K562 (cell line): ENCODE results near the gene RPL36AL. TPM values are rescaled to one million over a fixed set of nuclear protein-coding genes. Genes with fewer than 3 reads are reported as not detected.

Experiments
- BRD4 ChIP-seq: fragments of 200-600 bp; sonication (generic); IDR thresholded peaks from 2 replicates; pipeline ENCODE4 v1.6.1; 2017; ENCODE audit warnings: inconsistent platforms
- CXXC5 ChIP-seq: fragments of 250-450 bp; sonication (Bioruptor Pico); IDR thresholded peaks from 2 replicates; pipeline ENCODE4 v1.8.0; 2022; ENCODE audit warnings: inconsistent platforms, mild to moderate bottlenecking, moderate library complexity
- EGR1 ChIP-seq: fragments of 450-650 bp; conservative IDR thresholded peaks from 2 replicates; pipeline ENCODE4 v1.6.1; 2017; ENCODE audit warnings: mild to moderate bottlenecking
- EP400 ChIP-seq: fragments of 450-650 bp; IDR thresholded peaks from 2 replicates; pipeline ENCODE4 v1.6.1; 2017; ENCODE audit warnings: antibody characterized with exemption, mild to moderate bottlenecking, moderate library complexity
- FOS ChIP-seq: IDR thresholded peaks from 3 replicates; pipeline ENCODE4 v1.6.1; 2011; ENCODE audit not compliant: insufficient read length; ENCODE audit errors: extremely low read depth
- FOXK2 ChIP-seq, 2 experiments: fragments of 450-650 bp; IDR thresholded peaks in 1 of 2; conservative IDR thresholded peaks in 1 of 2; 2 replicates each; pipeline ENCODE4 v1.6.1; 2016; ENCODE audit warnings: low read depth in 2 of 2, mild to moderate bottlenecking in 1 of 2
- GATAD2B ChIP-seq: fragments of 450-650 bp; IDR thresholded peaks from 2 replicates; pipeline ENCODE4 v1.6.1; 2017; ENCODE audit warnings: mild to moderate bottlenecking, borderline replicate concordance
- HCFC1 ChIP-seq: IDR thresholded peaks from 2 replicates; pipeline ENCODE4 v1.6.1; 2012; ENCODE audit warnings: low read depth, low read length, improper control_type of control experiment
- HDAC3 ChIP-seq: fragments of 450-650 bp; IDR thresholded peaks from 2 replicates; pipeline ENCODE4 v1.6.1; 2018; ENCODE audit warnings: borderline replicate concordance, mild to moderate bottlenecking, moderate library complexity; ENCODE audit not compliant: partially characterized antibody
- HNRNPK ChIP-seq: fragments of 200-400 bp; formaldehyde crosslinking; IDR thresholded peaks from one replicate; pipeline ENCODE4 v1.6.1; 2018; ENCODE audit warnings: mild to moderate bottlenecking, low read depth, low read length; ENCODE audit not compliant: poor library complexity, severe bottlenecking
- MAX ChIP-seq: sonication (generic); formaldehyde crosslinking; IDR thresholded peaks from 2 replicates; pipeline ENCODE4 v1.9.0; 2022; ENCODE audit warnings: mild to moderate bottlenecking, missing genetic modification reagents
- MTA1 ChIP-seq: fragments of 450-650 bp; IDR thresholded peaks from 2 replicates; pipeline ENCODE4 v1.6.1; 2017; ENCODE audit warnings: borderline replicate concordance
- NKRF ChIP-seq: fragments of 450-650 bp; IDR thresholded peaks from 2 replicates; pipeline ENCODE4 v1.6.1; 2016; ENCODE audit warnings: borderline replicate concordance
- SP1 ChIP-seq: sonication (generic); formaldehyde crosslinking; IDR thresholded peaks from 2 replicates; pipeline ENCODE4 v1.8.1; 2022; ENCODE audit warnings: mild to moderate bottlenecking, missing genetic modification reagents
- TAF9B ChIP-seq: fragments of 450-650 bp; IDR thresholded peaks from 2 replicates; pipeline ENCODE4 v1.6.1; 2018; ENCODE audit warnings: mild to moderate bottlenecking; ENCODE audit not compliant: partially characterized antibody
- TBL1XR1 ChIP-seq, 2 experiments: IDR thresholded peaks; 2 replicates each; pipeline ENCODE4 v1.6.1; 2012; ENCODE audit warnings: improper control_type of control experiment in 2 of 2, low read length in 2 of 2, mild to moderate bottlenecking in 1 of 2
- ZBTB9 ChIP-seq: fragments of 450-650 bp; formaldehyde crosslinking; IDR thresholded peaks from 2 replicates; pipeline ENCODE4 v1.4.0; 2020; ENCODE audit warnings: mild to moderate bottlenecking, moderate library complexity
- polyA plus RNA-seq, 8 experiments: library from polyadenylated mRNA; depleted of rRNA in 4 of 8; stranded (reverse) in 5 of 8; unstranded in 3 of 8; fragments of >200 nt; fragmentation: Nextera tagmentation in 2 of 8; fragmentation: Illumina TruSeq in 1 of 8; extraction: Ambion mirVana in 2 of 8; extraction: Trizol in 1 of 8; gene quantifications; 2 replicates each; pipeline versions ENCODE4 v1.2.1 to v1.2.3, GENCODE V29; 2011 to 2014; ENCODE audit warnings: inconsistent platforms in 1 of 8, missing spikeins in 1 of 8
- total RNA-seq, 7 experiments: library from RNA; depleted of rRNA in 6 of 7; stranded (reverse); fragments of >200 nt in 6 of 7; fragmentation: Illumina TruSeq in 2 of 7; extraction: Trizol in 2 of 7; gene quantifications; 2 replicates each; pipeline versions ENCODE4 v1.2.1 to v1.2.3, GENCODE V29; 2011 to 2021; ENCODE audit warnings: low replicate concordance in 1 of 7

RPL36AL gene
- total and polyA plus RNA-seq, 9 of the 15 experiments (the other 6 are each of a cell fraction or from before 2014, with no cell fraction given) = 146 to 674 (median 360) TPM

GRCh38 chr14:49585803-49586672 is 34.4 kb downstream of the RPL36AL start, which contains the start of gene RPS29 (continued):
- peak; percentile 56; the same call in 1 of the 2 replicates for TF ChIP-seq NKRF
- peak; percentile 78 for TF ChIP-seq MAX
- TF ChIP-seq FOS = no peak
- TF ChIP-seq HDAC3 = no peak
- TF ChIP-seq TBL1XR1 (IDR thresholded peaks at IDR 0.05; ENCODE audit: low read length in 2 of 2) = 0 out of 4 replicates have a peak, but pooled peaks have one; percentile 7 to 29
- TF ChIP-seq MTA1 = peak; percentile 85; the same call in 1 of the 2 replicates
- peak; percentile 88 for TF ChIP-seq TAF9B
- peak; percentile 58; the same call in 1 of the 2 replicates for TF ChIP-seq ZBTB9 (CRISPR knock-in tag)
- peak; percentile 24; the same call in 1 of the 2 replicates for TF ChIP-seq EGR1
- 0 out of 2 replicates have a peak, but pooled peaks have one; percentile 13 for TF ChIP-seq HCFC1
- TF ChIP-seq EP400 = peak; percentile 98
- no peak for TF ChIP-seq GATAD2B
- peak; percentile 53 to 63 for TF ChIP-seq FOXK2 (conservative IDR thresholded peaks at IDR 0.05 in 1 of 2, IDR thresholded peaks at IDR 0.05 in 1 of 2; ENCODE audit: low read depth in 2 of 2)
- TF ChIP-seq BRD4 = peak; percentile 46; the same call in 1 of the 2 replicates
- peak; percentile 72 for TF ChIP-seq CXXC5
- no peak for TF ChIP-seq HNRNPK
- peak; percentile 93 for TF ChIP-seq SP1 (CRISPR knock-in tag)
